Neuron (in vitro differentiated cells): ENCODE data around the gene ADGRA3.
"Not testable (repeated sequence)": the region's sequence is repeated elsewhere in the genome, so short reads cannot be mapped to it uniquely, and the experiment has no call there.

ENCODE experiments used
- H2AFZ ChIP-seq: one replicate; pipeline ENCODE4 v1.6.1; 2013; ENCODE audit warnings: low read depth, mild to moderate bottlenecking, inconsistent platforms, low read length, moderate library complexity
- H3K27me3 ChIP-seq: one replicate; pipeline ENCODE4 v1.6.1; 2013; ENCODE audit warnings: low read length; ENCODE audit not compliant: insufficient read depth
- H3K36me3 ChIP-seq: one replicate; pipeline ENCODE4 v1.6.1; 2013; ENCODE audit warnings: low read length; ENCODE audit not compliant: insufficient read depth
- H3K4me1 ChIP-seq: one replicate; pipeline ENCODE4 v1.6.1; 2013; ENCODE audit warnings: low read length; ENCODE audit not compliant: insufficient read depth
- H3K4me3 ChIP-seq: 2 replicates; pipeline ENCODE4 v1.5.1; 2013; ENCODE audit warnings: mild to moderate bottlenecking, low read length, moderate library complexity
- H3K9me3 ChIP-seq: one replicate; pipeline ENCODE4 v1.6.1; 2013; ENCODE audit warnings: low read length

Gene ADGRA3

GRCh38 chr4:22482250-22483127, 33.4 kb downstream of the ADGRA3 start:
- H3K9me3 ChIP-seq, result peaks cover 2% of the 10 kb centered on the region
- H3K4me3 ChIP-seq, result no peak overlapping the region
- peaks cover 15% of the 10 kb centered on the region for H3K4me1 ChIP-seq
- no peak overlapping the region for H2AFZ ChIP-seq
- H3K36me3 ChIP-seq, result no peaks in the 10 kb centered on the region
- no peaks in the 10 kb centered on the region for H3K27me3 ChIP-seq

- no peaks in the 10 kb centered on the region for H3K27me3 ChIP-seq
- peaks cover 2% of the 10 kb centered on the region for H3K9me3 ChIP-seq
- H2AFZ ChIP-seq, result no peak overlapping the region
- peaks cover 6% of the 10 kb centered on the region for H3K4me1 ChIP-seq
- H3K4me3 ChIP-seq, result no peak overlapping the region
- no peaks in the 10 kb centered on the region for H3K36me3 ChIP-seq
These were observed 35.1 kb downstream of the ADGRA3 start for GRCh38 chr4:22480675-22481327.

GRCh38 chr4:22478426-22478825, 37.4 kb downstream of the ADGRA3 start:
- Histone ChIP-seq H3K4me3 (no peak overlapping the region), H3K27me3 (no peaks in the 10 kb centered on the region), H3K4me1 (peaks cover 6% of the 10 kb centered on the region), H2AFZ (no peak overlapping the region), H3K9me3 (peaks cover 2% of the 10 kb centered on the region), H3K36me3 (no peaks in the 10 kb centered on the region)

GRCh38 chr4:22477813-22478182, 38.1 kb downstream of the ADGRA3 start:
- Histone ChIP-seq H3K27me3 (no peaks in the 10 kb centered on the region), H3K4me1 (peaks cover 6% of the 10 kb centered on the region), H3K9me3 (peaks cover 2% of the 10 kb centered on the region), H3K4me3 (no peak overlapping the region), H2AFZ (no peak overlapping the region), H3K36me3 (no peaks in the 10 kb centered on the region)

- Histone ChIP-seq H3K9me3 (peaks cover 2% of the 10 kb centered on the region), H3K27me3 (no peaks in the 10 kb centered on the region), H2AFZ (no peak overlapping the region), H3K36me3 (peaks cover 2% of the 10 kb centered on the region), H3K4me3 (no peak overlapping the region), H3K4me1 (peaks cover 6% of the 10 kb centered on the region)
These were observed 38.6 kb downstream of the ADGRA3 start for GRCh38 chr4:22477136-22477812.

- H2AFZ ChIP-seq, result no peak overlapping the region
- peaks cover 5% of the 10 kb centered on the region for H3K4me1 ChIP-seq
- H3K27me3 ChIP-seq, result no peaks in the 10 kb centered on the region
- H3K9me3 ChIP-seq, result peaks cover 2% of the 10 kb centered on the region
- H3K36me3 ChIP-seq, result peaks cover 2% of the 10 kb centered on the region
- no peak overlapping the region for H3K4me3 ChIP-seq
These were observed 39.9 kb downstream of the ADGRA3 start for GRCh38 chr4:22476011-22476410.

- not testable (repeated sequence) for H3K36me3 ChIP-seq, H3K27me3 ChIP-seq, H2AFZ ChIP-seq, H3K9me3 ChIP-seq, H3K4me1 ChIP-seq, H3K4me3 ChIP-seq
These were observed 40.6 kb downstream of the ADGRA3 start for GRCh38 chr4:22475311-22475646.

- Histone ChIP-seq H3K4me3 (no peak overlapping the region), H3K9me3 (peaks cover under 1% of the 10 kb centered on the region), H2AFZ (no peak overlapping the region), H3K27me3 (no peaks in the 10 kb centered on the region), H3K4me1 (no peaks in the 10 kb centered on the region), H3K36me3 (peaks cover 10% of the 10 kb centered on the region)
These were observed 41.1 kb downstream of the ADGRA3 start for GRCh38 chr4:22474636-22475310.

GRCh38 chr4:22473268-22473667, 42.6 kb downstream of the ADGRA3 start:
- Histone ChIP-seq H3K36me3 (peaks cover 17% of the 10 kb centered on the region), H3K4me3 (no peak overlapping the region), H2AFZ (no peak overlapping the region), H3K4me1 (no peaks in the 10 kb centered on the region), H3K27me3 (no peaks in the 10 kb centered on the region), H3K9me3 (no peaks in the 10 kb centered on the region)

GRCh38 chr4:22471999-22472461, 43.8 kb downstream of the ADGRA3 start:
- no peaks in the 10 kb centered on the region for H3K9me3 ChIP-seq
- H3K27me3 ChIP-seq, result no peaks in the 10 kb centered on the region
- H3K4me1 ChIP-seq, result no peaks in the 10 kb centered on the region
- no peak overlapping the region for H2AFZ ChIP-seq
- no peak overlapping the region for H3K4me3 ChIP-seq
- H3K36me3 ChIP-seq, result peaks cover 17% of the 10 kb centered on the region

GRCh38 chr4:22471419-22471818, 44.4 kb downstream of the ADGRA3 start:
- Histone ChIP-seq H3K36me3 (peaks cover 17% of the 10 kb centered on the region), H2AFZ (no peak overlapping the region)

GRCh38 chr4:22466581-22466980, 49.3 kb downstream of the ADGRA3 start:
- H3K4me1 ChIP-seq, result no peaks in the 10 kb centered on the region
- no peak overlapping the region for H3K4me3 ChIP-seq
- H3K27me3 ChIP-seq, result no peaks in the 10 kb centered on the region
- H3K36me3 ChIP-seq, result peaks cover 18% of the 10 kb centered on the region
- peaks cover 4% of the 10 kb centered on the region for H3K9me3 ChIP-seq
- no peak overlapping the region for H2AFZ ChIP-seq

More at GRCh38 chr4:22471419-22471818, 44.4 kb downstream of the ADGRA3 start:
- H3K27me3 ChIP-seq, result no peaks in the 10 kb centered on the region
- no peaks in the 10 kb centered on the region for H3K4me1 ChIP-seq
- no peak overlapping the region for H3K4me3 ChIP-seq
- no peaks in the 10 kb centered on the region for H3K9me3 ChIP-seq

GRCh38 chr4:22465996-22466395, 49.9 kb downstream of the ADGRA3 start:
- Histone ChIP-seq H3K4me1 (no peaks in the 10 kb centered on the region), H2AFZ (no peak overlapping the region), H3K27me3 (no peaks in the 10 kb centered on the region), H3K9me3 (peaks cover 4% of the 10 kb centered on the region), H3K4me3 (no peak overlapping the region), H3K36me3 (peaks cover 18% of the 10 kb centered on the region)
